ENCODE data around the gene GCK.

DNA sequence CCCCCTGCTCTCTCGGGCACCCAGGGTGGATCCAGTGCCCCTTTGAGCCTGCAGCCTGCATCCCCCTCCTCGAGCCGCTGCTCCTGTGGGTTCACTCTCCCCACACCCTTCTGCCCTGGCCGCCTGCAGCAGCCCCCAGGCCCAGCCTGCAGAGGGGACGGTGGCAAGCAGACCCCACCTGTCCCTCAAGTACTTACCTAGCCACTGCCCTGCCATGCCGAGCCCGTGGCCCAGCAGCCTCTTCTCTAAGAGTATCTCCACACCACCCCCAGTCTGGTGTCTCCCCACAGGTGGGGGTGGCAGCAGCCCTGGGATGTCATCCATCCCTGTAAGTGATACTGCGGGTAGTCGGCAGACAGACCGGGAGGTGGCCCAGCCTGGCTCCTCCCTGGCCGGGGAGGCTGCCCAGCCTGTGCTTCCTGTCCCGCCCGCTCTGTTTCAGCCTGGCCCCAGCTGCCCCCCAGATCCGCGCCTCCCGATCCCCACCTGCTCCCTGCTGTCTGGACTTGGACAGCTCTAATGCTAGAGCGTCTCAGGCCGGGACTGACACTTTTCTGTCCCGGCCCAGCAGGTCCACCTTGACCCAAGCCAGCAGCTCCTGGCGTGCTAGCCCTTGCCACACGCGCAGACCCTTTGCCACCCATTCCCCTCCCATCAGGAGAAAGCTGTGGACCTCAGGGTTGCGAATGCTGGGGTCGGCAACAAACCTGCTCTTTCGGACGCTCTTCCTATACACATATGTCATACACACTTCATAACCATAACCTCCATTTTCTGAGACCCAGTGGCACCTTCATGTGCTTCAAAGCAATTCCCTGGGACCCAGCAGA is 36.5 kb upstream of the GCK start:
- TF ChIP-seq FOXK2 (IDR thresholded peaks at IDR 0.05) = no peak
- TF ChIP-seq FOXM1 (IDR thresholded peaks at IDR 0.05; ENCODE audit: borderline replicate concordance) = no peak
- no peak for TF ChIP-seq SP1 (IDR thresholded peaks at IDR 0.05)
